ENCODE results near the gene MBLAC1.
A peak's percentile ranks its signal among the peaks of the same experiment; 100 is the strongest.

MBLAC1 gene

GRCh38 chr7:100098913-100099312 lies 27.9 kb upstream of the MBLAC1 start:
- DNase-seq: no peak

GRCh38 chr7:100099452-100099851 lies 27.3 kb upstream of the MBLAC1 start:
- DNase-seq: no peak

GRCh38 chr7:100100420-100101015 lies 26.2 kb upstream of the MBLAC1 start:
- peak; percentile 85 for DNase-seq

- DNase-seq: peak; percentile 98
Observed at GRCh38 chr7:100101016-100101862, 25.5 kb upstream of the MBLAC1 start, which contains the start of the genes AP4M1 and MCM7. TSS of gene AP4M1 (plus strand) at chr7:100101643. CDS start at chr7:100101715, 72 bp downstream. TSS of gene MCM7 (minus strand) at chr7:100101397. CDS start at chr7:100101294, 103 bp downstream.

GRCh38 chr7:100102950-100103840 lies 23.6 kb upstream of the MBLAC1 start:
- DNase-seq: no peak

GRCh38 chr7:100105534-100105933 lies 21.2 kb upstream of the MBLAC1 start:
- DNase-seq: no peak

- no peak for DNase-seq
Observed at GRCh38 chr7:100106633-100107032, 20.1 kb upstream of the MBLAC1 start.

GRCh38 chr7:100107125-100107737 lies 19.5 kb upstream of the MBLAC1 start:
- no peak for DNase-seq

- DNase-seq: no peak
Observed at GRCh38 chr7:100107890-100108289, 18.9 kb upstream of the MBLAC1 start.

GRCh38 chr7:100109521-100110163 lies 17.1 kb upstream of the MBLAC1 start:
- no peak for DNase-seq

GRCh38 chr7:100111156-100111555 lies 15.6 kb upstream of the MBLAC1 start:
- no peak for DNase-seq

- no peak for DNase-seq
Observed at GRCh38 chr7:100111914-100112313, 14.9 kb upstream of the MBLAC1 start.

GRCh38 chr7:100115026-100115425 lies 11.7 kb upstream of the MBLAC1 start:
- no peak for DNase-seq

- DNase-seq: no peak
Observed at GRCh38 chr7:100118388-100119071, 8.2 kb upstream of the MBLAC1 start.

GRCh38 chr7:100119072-100119969 lies 7.4 kb upstream of the MBLAC1 start, which contains the start of the genes CNPY4 and TAF6:
TSS of gene CNPY4 (plus strand) at chr7:100119634. CDS start at chr7:100119745, 111 bp downstream.
TSS of gene TAF6 (minus strand) at chr7:100119358. CDS start at chr7:100114209, 5,149 bp downstream.
- peak; percentile 96 for DNase-seq

GRCh38 chr7:100119970-100120732 lies 6.6 kb upstream of the MBLAC1 start:
- peak; percentile 75 for DNase-seq

GRCh38 chr7:100120733-100121036 lies 6.1 kb upstream of the MBLAC1 start:
- no peak for DNase-seq

GRCh38 chr7:100122067-100122466 lies 4.7 kb upstream of the MBLAC1 start:
- DNase-seq: no peak

GRCh38 chr7:100122568-100122967 lies 4.2 kb upstream of the MBLAC1 start:
- DNase-seq: no peak

All from stimulated activated CD4-positive, alpha-beta T cell treated with anti-CD3 and anti-CD28 coated beads, Interleukin-4, amount 100 ng/mL, for 24 hours (primary cell).